ENCODE results near the gene PLAU.
"Not testable (repeated sequence)": the region's sequence is repeated elsewhere in the genome, so short reads cannot be mapped to it uniquely, and the experiment has no call there.

DNA sequence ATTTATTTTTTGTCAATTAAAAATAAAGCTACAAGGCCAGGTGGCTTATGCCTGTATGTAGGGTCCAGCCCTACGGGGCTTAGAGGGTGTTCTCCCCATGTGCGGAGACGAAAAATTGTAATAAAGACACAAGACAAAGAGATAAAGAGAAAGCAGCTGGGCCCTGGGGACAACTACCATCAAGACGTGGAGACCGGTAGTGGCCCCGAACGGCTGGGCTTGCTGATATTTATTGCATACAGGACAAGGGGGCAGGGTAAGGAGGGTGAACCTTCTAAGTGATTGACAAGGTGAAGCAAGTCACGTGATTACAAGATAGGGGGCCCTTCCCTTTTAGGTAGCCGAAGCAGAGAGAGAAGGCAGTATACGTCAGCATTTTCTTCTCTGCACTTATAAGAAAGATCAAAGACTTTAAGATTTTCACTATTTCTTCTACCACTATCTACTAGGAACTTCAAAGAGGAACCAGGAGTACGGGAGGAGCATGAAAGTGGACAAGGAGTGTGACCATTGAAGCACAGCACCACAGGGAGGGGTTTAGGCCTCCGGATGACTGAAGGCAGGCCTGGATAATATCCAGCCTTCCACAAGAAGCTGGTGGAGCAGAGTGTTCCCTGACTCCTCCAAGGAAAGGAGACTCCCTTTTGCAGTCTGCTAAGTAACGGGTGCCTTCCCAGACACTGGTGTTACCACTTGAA lies 19.8 kb downstream of the PLAU start:
- TF ChIP-seq, protein P1, sequence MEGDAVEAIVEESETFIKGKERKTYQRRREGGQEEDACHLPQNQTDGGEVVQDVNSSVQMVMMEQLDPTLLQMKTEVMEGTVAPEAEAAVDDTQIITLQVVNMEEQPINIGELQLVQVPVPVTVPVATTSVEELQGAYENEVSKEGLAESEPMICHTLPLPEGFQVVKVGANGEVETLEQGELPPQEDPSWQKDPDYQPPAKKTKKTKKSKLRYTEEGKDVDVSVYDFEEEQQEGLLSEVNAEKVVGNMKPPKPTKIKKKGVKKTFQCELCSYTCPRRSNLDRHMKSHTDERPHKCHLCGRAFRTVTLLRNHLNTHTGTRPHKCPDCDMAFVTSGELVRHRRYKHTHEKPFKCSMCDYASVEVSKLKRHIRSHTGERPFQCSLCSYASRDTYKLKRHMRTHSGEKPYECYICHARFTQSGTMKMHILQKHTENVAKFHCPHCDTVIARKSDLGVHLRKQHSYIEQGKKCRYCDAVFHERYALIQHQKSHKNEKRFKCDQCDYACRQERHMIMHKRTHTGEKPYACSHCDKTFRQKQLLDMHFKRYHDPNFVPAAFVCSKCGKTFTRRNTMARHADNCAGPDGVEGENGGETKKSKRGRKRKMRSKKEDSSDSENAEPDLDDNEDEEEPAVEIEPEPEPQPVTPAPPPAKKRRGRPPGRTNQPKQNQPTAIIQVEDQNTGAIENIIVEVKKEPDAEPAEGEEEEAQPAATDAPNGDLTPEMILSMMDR (conservative IDR thresholded peaks at IDR 0.05; ENCODE audit: low read depth, low read length) = not testable (repeated sequence)
- TF ChIP-seq EZH2 (IDR thresholded peaks at IDR 0.05; ENCODE audit: borderline replicate concordance, low read depth, low read length, poor library complexity, severe bottlenecking) = not testable (repeated sequence)

All from A673 (cell line).